Metanephros (tissue), 1 donor: Measurements from ENCODE around the gene NFKBIA. TPM values are rescaled to one million over a fixed set of nuclear protein-coding genes. Genes with fewer than 3 reads are reported as not detected.

Source experiments
- total RNA-seq: library from RNA; depleted of rRNA; stranded (reverse); fragments of >200 nt; gene quantifications from one replicate; pipeline ENCODE4 v1.2.3, GENCODE V29; 2014

Gene NFKBIA
- total RNA-seq, result 209 TPM

GRCh38 chr14:35404449-35405303 is at the start of gene NFKBIA:
TSS of gene NFKBIA (minus strand) at chr14:35404749. CDS start at chr14:35404644, 105 bp downstream.

Other genes starting within 250 kb of the NFKBIA start
- 148 TPM for gene PSMA6, start 112.4 kb downstream of the NFKBIA start, total RNA-seq
- not detected for gene INSM2, start 129.4 kb upstream of the NFKBIA start, total RNA-seq